Panc1 (cell line): ENCODE measurements around the gene C2CD3. TPM values are rescaled to one million over a fixed set of nuclear protein-coding genes. Genes with fewer than 3 reads are reported as not detected.

ENCODE experiments used
- ATAC-seq: fragments of 200-7000 bp; cut with Tn5 transposase; 2 replicates; pipeline ENCODE4 v1.9.1; 2020; ENCODE audit warnings: mild to moderate bottlenecking, moderate library complexity
- BruUV-seq: library from RNA; stranded (reverse); fragments of 400-500 nt; replicated peaks from 2 replicates; lab custom pipeline; 2021; lab: Mats Ljungman, UMichigan
- CTCF ChIA-PET: fragments of 300-600 bp; sonication (Branson Sonifier 250); formaldehyde crosslinking; loops from one replicate; lab custom pipeline; 2022; ENCODE audit warnings: antibody characterized with exemption; lab: Charles Lee
- POLR2A ChIA-PET: fragments of 300-600 bp; sonication (Branson Sonifier 250); formaldehyde crosslinking; loops from one replicate; lab custom pipeline; 2022; ENCODE audit warnings: antibody characterized with exemption; lab: Charles Lee
- DNase-seq: peaks from one replicate; pipeline ENCODE4 v3.0.0-alpha.2; 2010; ENCODE audit warnings: low read depth, low spot score
- H3K27ac ChIP-seq: 2 replicates; pipeline ENCODE4 v1.5.1; 2011; ENCODE audit warnings: mild to moderate bottlenecking, low read length, inconsistent platforms
- H3K27me3 ChIP-seq: fragments of 200-500 bp; sonication (Bioruptor generic); 2 replicates; pipeline ENCODE4 v1.6.0; 2014; ENCODE audit warnings: low read length, inconsistent platforms; ENCODE audit not compliant: control insufficient read depth, insufficient read depth
- H3K36me3 ChIP-seq: fragments of 200-500 bp; sonication (Bioruptor generic); 2 replicates; pipeline ENCODE4 v1.5.1; 2014; ENCODE audit warnings: inconsistent platforms, mild to moderate bottlenecking, low read length, moderate library complexity; ENCODE audit not compliant: control insufficient read depth, insufficient read depth
- H3K4me1 ChIP-seq: 2 replicates; pipeline ENCODE4 v1.5.1; 2011; ENCODE audit warnings: inconsistent platforms, mild to moderate bottlenecking, low read length, moderate library complexity; ENCODE audit not compliant: control insufficient read depth, insufficient read depth
- H3K4me3 ChIP-seq, 2 experiments: 2 replicates each; pipeline ENCODE4 v1.5.1; 2011 to 2012; ENCODE audit warnings: low read depth in 2 of 2, low read length in 2 of 2, mild to moderate bottlenecking in 2 of 2, inconsistent platforms in 1 of 2, moderate library complexity in 1 of 2
- H3K9me3 ChIP-seq: fragments of 200-500 bp; sonication (Bioruptor generic); 2 replicates; pipeline ENCODE4 v1.5.1; 2014; ENCODE audit warnings: low read depth, mild to moderate bottlenecking, inconsistent platforms, low read length, moderate library complexity; ENCODE audit not compliant: control insufficient read depth, insufficient read depth
- CTCF ChIP-seq: fragments of 450-650 bp; IDR thresholded peaks from 2 replicates; pipeline ENCODE4 v1.5.1; 2017; ENCODE audit warnings: mild to moderate bottlenecking
- POLR2AphosphoS5 ChIP-seq: IDR thresholded peaks from 2 replicates; pipeline ENCODE4 v1.6.1; 2012; ENCODE audit warnings: mild to moderate bottlenecking, low read depth, low read length, moderate library complexity
- REST ChIP-seq, 2 experiments: IDR thresholded peaks; 2 replicates each; pipeline ENCODE4 v1.6.1; 2011 to 2012; ENCODE audit warnings: low read depth in 2 of 2, control low read depth in 1 of 2, low read length in 1 of 2, mild to moderate bottlenecking in 1 of 2, moderate library complexity in 1 of 2; ENCODE audit not compliant: insufficient read depth in 1 of 2
- SIN3A ChIP-seq: IDR thresholded peaks from 2 replicates; pipeline ENCODE4 v1.6.1; 2012; ENCODE audit warnings: low read depth, mild to moderate bottlenecking, low read length, moderate library complexity, borderline replicate concordance; ENCODE audit not compliant: insufficient read depth
- TCF7L2 ChIP-seq: IDR thresholded peaks from 2 replicates; pipeline ENCODE4 v1.6.1; 2011; ENCODE audit warnings: mild to moderate bottlenecking, low read depth, low read length, inconsistent platforms
- in situ Hi-C: cut with HindIII; loops from 2 replicates; pipeline ENCODE4 v1.10.0; 2016; ENCODE audit warnings: low sequenced_read_pairs, low pct_unique_long_range_greater_than_20kb
- intact Hi-C: fragments of 100-400 bp; cut with micrococcal nuclease; formaldehyde crosslinking; loops from one replicate; pipeline ENCODE4 v1.10.0; 2022; ENCODE audit not compliant: unreplicated experiment
- total RNA-seq: library from RNA; stranded (reverse); gene quantifications from one replicate; pipeline ENCODE4 v1.2.1, GENCODE V29; 2021; ENCODE audit not compliant: unreplicated experiment

Gene C2CD3
- total RNA-seq, 1 experiment from 2014 or later = 51.8 TPM

DNA sequence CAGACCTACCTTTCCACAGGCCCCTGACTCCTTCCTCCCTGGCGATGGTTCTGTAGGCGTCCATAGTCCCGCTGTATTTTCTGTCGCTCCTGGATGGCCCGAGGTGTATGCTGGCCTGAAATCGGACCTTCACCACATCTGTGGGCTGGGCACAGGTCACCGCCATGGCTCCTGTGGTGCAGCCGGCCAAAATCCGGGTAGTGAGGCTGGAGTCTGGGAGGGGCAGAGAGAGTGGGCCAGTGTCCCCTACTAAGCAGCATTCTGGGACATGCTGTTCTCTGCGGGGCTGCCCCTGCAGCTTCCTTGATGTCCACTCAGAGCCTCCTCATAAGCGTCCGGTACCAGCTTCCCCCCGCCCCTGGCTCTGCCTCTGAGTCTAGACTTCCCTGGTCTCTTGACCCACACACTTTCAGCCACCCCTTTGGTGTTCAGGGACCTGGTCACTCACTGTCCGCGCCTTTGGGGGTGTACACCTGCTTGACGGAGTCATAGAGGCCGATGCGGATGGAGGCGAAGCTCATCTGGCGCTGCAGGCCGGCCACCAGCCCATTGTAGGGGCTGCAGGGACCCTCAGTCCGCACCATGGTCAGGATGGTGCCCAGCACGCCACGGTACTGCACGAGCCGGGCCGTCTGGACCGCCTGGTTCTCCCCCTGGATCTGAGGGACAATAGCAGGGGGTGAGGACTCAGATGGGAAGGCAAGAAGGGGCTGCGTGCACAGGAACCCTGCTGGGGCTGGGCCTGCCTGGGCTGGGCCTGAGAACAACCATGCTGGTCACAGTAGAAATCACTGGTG, 164.9 kb downstream of the C2CD3 start:
- H3K9me3 ChIP-seq = no peaks in the 10 kb centered on the region
- POLR2A ChIA-PET = no interaction called here
- no peak overlapping the region for H3K4me3 ChIP-seq
- intact Hi-C loops = no loop called here
- no peak for DNase-seq
- H3K4me1 ChIP-seq = no peaks in the 10 kb centered on the region
- no peak for TF ChIP-seq CTCF
- TF ChIP-seq REST (IDR thresholded peaks at IDR 0.05; ENCODE audit: insufficient read depth in 1 of 2, low read depth in 2 of 2, low read length in 1 of 2) = no peak
- no peak for TF ChIP-seq POLR2AphosphoS5
- no peak for TF ChIP-seq TCF7L2
- TF ChIP-seq SIN3A = no peak
- in situ Hi-C loops = no loop called here
- CTCF ChIA-PET = no interaction called here
- no peak overlapping the region for H3K27ac ChIP-seq
- no peaks in the 10 kb centered on the region for H3K36me3 ChIP-seq
- ATAC-seq = no peak
- H3K27me3 ChIP-seq = no peaks in the 10 kb centered on the region
- no TSS peak for BruUV-seq

DNA sequence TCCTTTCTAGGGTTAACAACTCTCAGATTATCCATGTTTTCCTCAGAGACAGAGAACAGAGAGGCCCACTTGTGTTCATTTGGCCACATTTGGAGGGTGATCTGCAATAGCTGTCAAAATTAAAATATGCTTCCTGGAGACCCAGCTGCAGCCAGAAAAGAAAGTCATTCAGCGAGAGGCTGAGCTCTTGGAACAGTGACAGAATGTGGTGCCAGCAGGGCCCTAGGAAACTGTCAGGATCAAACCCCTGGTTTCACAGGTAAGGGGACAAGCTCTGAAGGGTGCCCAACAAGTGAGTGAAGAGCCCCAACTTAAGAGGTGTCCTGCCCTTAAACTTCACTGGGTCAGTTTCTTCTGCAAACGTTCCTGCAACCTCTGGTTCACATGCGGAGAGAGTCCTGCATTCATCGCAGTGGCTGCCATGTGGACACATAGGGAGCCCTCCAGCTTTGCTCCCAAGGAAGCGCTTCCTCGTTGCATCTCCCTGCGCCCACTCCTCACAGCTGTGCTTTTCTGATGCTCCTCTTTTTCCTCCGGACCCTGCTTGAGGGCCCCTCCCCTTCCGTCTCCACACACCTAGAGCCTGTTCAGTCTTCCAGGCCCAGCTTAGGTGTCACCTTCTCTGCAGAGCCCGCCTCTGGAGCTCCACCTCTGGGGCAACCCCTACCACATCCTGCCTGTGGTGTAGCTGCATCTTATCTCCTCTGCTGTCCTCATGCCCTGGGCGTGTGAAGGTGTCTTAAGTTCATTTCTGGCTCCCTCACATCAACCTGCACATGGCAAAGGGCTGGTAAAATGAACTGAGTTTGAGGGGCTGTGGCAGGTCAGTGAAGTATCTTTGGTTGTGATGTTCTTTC, 165.8 kb downstream of the C2CD3 start:
- CTCF ChIA-PET = no interaction called here
- Histone ChIP-seq H3K4me1 (no peaks in the 10 kb centered on the region), H3K9me3 (no peaks in the 10 kb centered on the region), H3K4me3 (no peak overlapping the region), H3K27ac (no peak overlapping the region), H3K27me3 (no peaks in the 10 kb centered on the region), H3K36me3 (no peaks in the 10 kb centered on the region)
- POLR2A ChIA-PET = no interaction called here
- intact Hi-C loops = no loop called here
- in situ Hi-C loops = no loop called here
- no peak for DNase-seq
- TF ChIP-seq CTCF (no peak), POLR2AphosphoS5 (no peak), SIN3A (no peak), REST (IDR thresholded peaks at IDR 0.05; ENCODE audit: insufficient read depth in 1 of 2, low read depth in 2 of 2, low read length in 1 of 2) (no peak), TCF7L2 (no peak)
- no peak for ATAC-seq
- BruUV-seq = no TSS peak
